HFF-Myc (cell line): ENCODE results near the gene GABBR2.

ENCODE experiments used
- DNase-seq: peaks from one replicate; pipeline ENCODE4 v3.0.0-alpha.2; 2011; ENCODE audit warnings: low read depth; ENCODE audit errors: extremely low read depth
- H3K4me3 ChIP-seq: replicated peaks from 2 replicates; pipeline ENCODE4 v1.5.1; 2011; ENCODE audit warnings: low read depth, mild to moderate bottlenecking, control low read depth, low read length
- CTCF ChIP-seq: IDR thresholded peaks from 2 replicates; pipeline ENCODE4 v1.5.1; 2012; ENCODE audit warnings: mild to moderate bottlenecking, low read depth, low read length, control low read depth; ENCODE audit errors: missing control alignments

Gene GABBR2

GRCh38 chr9:98432134-98432533 lies 276.6 kb downstream of the GABBR2 start:
- no peak overlapping the region for H3K4me3 ChIP-seq
- TF ChIP-seq CTCF: no peak
- DNase-seq: no peak

- no peak for DNase-seq
- no peak for TF ChIP-seq CTCF
- no peak overlapping the region for H3K4me3 ChIP-seq
Measured at GRCh38 chr9:98430535-98431292, 278.0 kb downstream of the GABBR2 start.

- DNase-seq: no peak
- TF ChIP-seq CTCF: no peak
- no peak overlapping the region for H3K4me3 ChIP-seq
Measured at GRCh38 chr9:98429613-98430012, 279.1 kb downstream of the GABBR2 start.

GRCh38 chr9:98428454-98428853 lies 280.3 kb downstream of the GABBR2 start:
- DNase-seq: no peak
- TF ChIP-seq CTCF: no peak
- no peak overlapping the region for H3K4me3 ChIP-seq

- no peak for DNase-seq
- TF ChIP-seq CTCF: no peak
- H3K4me3 ChIP-seq: no peak overlapping the region
Measured at GRCh38 chr9:98427491-98427890, 281.2 kb downstream of the GABBR2 start.

- no peak for DNase-seq
- H3K4me3 ChIP-seq: no peak overlapping the region
- no peak for TF ChIP-seq CTCF
Measured at GRCh38 chr9:98425079-98425478, 283.7 kb downstream of the GABBR2 start.

GRCh38 chr9:98419260-98419603 lies 289.5 kb downstream of the GABBR2 start:
- no peak overlapping the region for H3K4me3 ChIP-seq
- DNase-seq: no peak
- no peak for TF ChIP-seq CTCF
